Right lobe of liver (tissue), 6 donors: ENCODE results near the gene EVI5. TPM values are rescaled to one million over a fixed set of nuclear protein-coding genes. Genes with fewer than 3 reads are reported as not detected.

ENCODE experiments used
- ATAC-seq, 4 donors: fragments of 200-7000 bp; cut with Tn5 transposase; one replicate each; pipeline ENCODE4 v1.9.1; 2020; ENCODE audit warnings: mild to moderate bottlenecking in 4 of 4, moderate library complexity in 4 of 4
- DNase-seq, 3 donors: peaks; one replicate each; pipeline ENCODE4 v3.0.0-alpha.2; 2020
- H3K27ac ChIP-seq, 3 donors: fragments of 200-600 bp; one replicate each; pipeline ENCODE4 v1.8.0; 2022
- H3K27me3 ChIP-seq, 2 donors: fragments of 200-600 bp; one replicate each; pipeline ENCODE4 v1.8.0; 2022
- H3K36me3 ChIP-seq, 4 donors: fragments of 200-600 bp; sonication (generic) in 1 of 4; one replicate each; pipeline versions ENCODE4 v1.5.1 to v1.8.0; 2017 to 2022; ENCODE audit warnings: control low read depth in 1 of 4
- H3K4me1 ChIP-seq, 4 donors: fragments of 200-600 bp; sonication (generic) in 1 of 4; one replicate each; pipeline versions ENCODE4 v1.5.1 to v1.8.0; 2017 to 2022; ENCODE audit warnings: control low read depth in 1 of 4
- H3K4me3 ChIP-seq, 3 donors: fragments of 200-600 bp; one replicate each; pipeline ENCODE4 v1.8.0; 2022
- H3K9me3 ChIP-seq, 4 donors: fragments of 200-600 bp; sonication (generic) in 1 of 4; one replicate each; pipeline versions ENCODE4 v1.5.1 to v1.8.0; 2017 to 2022; ENCODE audit warnings: control low read depth in 1 of 4
- CTCF ChIP-seq, 4 donors: fragments of 200-600 bp in 3 of 4; fragments of 450-650 bp in 1 of 4; IDR thresholded peaks; one replicate each; pipeline versions ENCODE4 v1.5.1 to v1.8.0; 2016 to 2022; ENCODE audit warnings: antibody characterized with exemption in 4 of 4, mild to moderate bottlenecking in 2 of 4
- POLR2A ChIP-seq: fragments of 450-650 bp; IDR thresholded peaks from one replicate; pipeline ENCODE4 v1.6.1; 2017; ENCODE audit warnings: antibody characterized with exemption, mild to moderate bottlenecking
- WGBS: methylation state at CpG from one replicate; pipeline ENCODE4 v1.1.6; 2018; ENCODE audit warnings: low coverage, low lambda C conversion rate; ENCODE audit not compliant: insufficient coverage; ENCODE audit errors: missing lambda C conversion rate; 5-methylcytosine and 5-hydroxymethylcytosine counted together
- intact Hi-C, 2 donors: fragments of 100-400 bp; cut with DNase I; formaldehyde crosslinking; loops; one replicate each; pipeline versions ENCODE4 v1.11.2 to v1.14.1; 2022
- total RNA-seq, 6 experiments: library from RNA; depleted of rRNA in 2 of 6; stranded (reverse); fragments of >200 nt in 2 of 6; fragmentation: NEBNext Ultra II Directional in 3 of 6; extraction: Animal tissue kit (Norgen Biotek cat#: 25700) in 3 of 6; gene quantifications; one replicate each; pipeline versions ENCODE4 v1.1.0 to v1.2.4, GENCODE V29; 2016 to 2023
- donor health status: DM: no; HTN: yes; CAD: no.
- donor health status: DM: no; HTN: no; CAD: no.
- donor health status: DM: no; HTN: no; CAD: no.
- donor health status: DM: no; HTN: yes; CAD: no.
- donor health status: DM: no; HTN: yes; CAD: no.

EVI5 gene
- total RNA-seq, 6 experiments from 2014 or later = 12.8 to 27.7 (median 19.0) TPM

- Histone ChIP-seq H3K27me3 (no peaks in the 10 kb centered on the region), H3K4me1 (no peaks in the 10 kb centered on the region), H3K4me3 (no peak overlapping the region), H3K9me3 (no peaks in the 10 kb centered on the region), H3K27ac (no peak overlapping the region), H3K36me3 (no peaks in the 10 kb centered on the region)
- intact Hi-C loops = no loop called here
- no peak for TF ChIP-seq POLR2A
- no peak for TF ChIP-seq CTCF (IDR thresholded peaks at IDR 0.05)
- DNase-seq = no peak
- ATAC-seq = peak in 1 of 4 donors; percentile 39
- WGBS = 59% methylated on average over 3 of the region's 3 CpGs
Measured at GRCh38 chr1:92792340-92792782, 7.5 kb upstream of the EVI5 start.

GRCh38 chr1:92791487-92792066 lies 6.7 kb upstream of the EVI5 start:
- TF ChIP-seq CTCF (IDR thresholded peaks at IDR 0.05) = no peak
- TF ChIP-seq POLR2A = no peak
- Histone ChIP-seq H3K4me3 (no peak overlapping the region), H3K27me3 (no peaks in the 10 kb centered on the region), H3K4me1 (no peaks in the 10 kb centered on the region), H3K36me3 (no peaks in the 10 kb centered on the region), H3K27ac (no peak overlapping the region), H3K9me3 (no peaks in the 10 kb centered on the region)
- WGBS = 74% methylated on average over 7 of the region's 7 CpGs
- DNase-seq (no peak), ATAC-seq (no peak)
- intact Hi-C loops = no loop called here

GRCh38 chr1:92790867-92791266 lies 6.0 kb upstream of the EVI5 start:
- no peaks in the 10 kb centered on the region for H3K9me3 ChIP-seq

GRCh38 chr1:92790081-92790480 lies 5.2 kb upstream of the EVI5 start:
- H3K36me3 ChIP-seq = no peaks in the 10 kb centered on the region
- no peaks in the 10 kb centered on the region for H3K4me1 ChIP-seq
- intact Hi-C loops = no loop called here
- H3K27me3 ChIP-seq = no peaks in the 10 kb centered on the region
- ATAC-seq (no peak), DNase-seq (no peak)
- H3K9me3 ChIP-seq = no peaks in the 10 kb centered on the region
- TF ChIP-seq POLR2A = no peak
- TF ChIP-seq CTCF (IDR thresholded peaks at IDR 0.05) = no peak
- H3K4me3 ChIP-seq = no peak overlapping the region
- no peak overlapping the region for H3K27ac ChIP-seq

More at GRCh38 chr1:92790867-92791266, 6.0 kb upstream of the EVI5 start:
- no peaks in the 10 kb centered on the region for H3K27me3 ChIP-seq
- DNase-seq (no peak), ATAC-seq (no peak)
- TF ChIP-seq CTCF (IDR thresholded peaks at IDR 0.05) (no peak), POLR2A (no peak)
- 78% methylated on average over 2 of the region's 2 CpGs for WGBS
- intact Hi-C loops = no loop called here
- H3K4me3 ChIP-seq = no peak overlapping the region
- no peaks in the 10 kb centered on the region for H3K36me3 ChIP-seq
- no peaks in the 10 kb centered on the region for H3K4me1 ChIP-seq
- no peak overlapping the region for H3K27ac ChIP-seq
